Neural progenitor cell (in vitro differentiated cells): ENCODE results near the gene PDAP1.

Experiments
- EZH2 ChIP-seq: fragments of 200-600 bp; sonication (generic); IDR thresholded peaks from 2 replicates; pipeline ENCODE4 v1.6.1; 2017; ENCODE audit warnings: antibody characterized with exemption, mild to moderate bottlenecking, moderate library complexity
- TF ChIP-seq, protein P1 (sequence below): fragments of 200-600 bp; sonication (generic); IDR thresholded peaks from 2 replicates; pipeline ENCODE4 v1.5.1; 2017; ENCODE audit warnings: antibody characterized with exemption, mild to moderate bottlenecking

DNA sequence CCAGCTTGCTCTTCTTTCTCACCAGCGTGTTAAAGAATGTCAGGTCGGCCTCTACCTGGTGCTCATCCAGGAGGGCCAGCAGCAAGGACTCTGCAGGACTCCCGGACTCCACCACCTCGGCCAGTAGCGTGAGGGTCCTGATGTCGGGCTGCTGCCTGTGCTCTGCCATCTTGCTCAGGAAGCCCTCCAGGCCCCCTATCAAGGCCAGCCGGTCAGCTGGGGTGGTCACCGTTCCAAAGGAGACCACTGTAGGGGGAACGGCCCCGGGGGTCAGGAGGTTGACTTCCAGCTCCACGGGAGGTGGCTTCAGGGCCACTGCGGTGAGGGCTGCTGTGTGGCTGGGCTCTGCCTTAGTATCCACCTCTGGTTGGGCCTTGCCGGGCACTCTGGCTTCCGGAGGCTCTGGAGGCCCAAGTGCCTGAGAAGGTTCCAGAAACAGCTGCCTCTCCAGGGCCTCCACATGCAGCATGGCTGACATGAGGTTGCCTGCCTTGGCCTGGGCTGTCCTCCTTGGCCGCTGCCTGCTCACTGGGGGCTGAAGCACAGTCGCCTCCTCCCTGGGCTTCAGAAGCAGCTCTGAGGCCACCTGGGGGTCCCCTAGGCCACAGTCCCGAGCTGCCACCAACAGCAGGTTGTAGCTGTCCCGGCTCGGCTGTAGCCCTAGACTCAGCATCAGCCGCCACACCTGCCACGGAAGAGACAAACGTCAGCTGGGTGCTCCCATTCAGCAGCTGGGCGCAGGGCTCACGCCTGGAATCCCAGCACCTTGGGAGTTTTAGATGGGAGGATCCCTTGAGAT lies 16.7 kb upstream of the PDAP1 start:
- TF ChIP-seq, protein P1, sequence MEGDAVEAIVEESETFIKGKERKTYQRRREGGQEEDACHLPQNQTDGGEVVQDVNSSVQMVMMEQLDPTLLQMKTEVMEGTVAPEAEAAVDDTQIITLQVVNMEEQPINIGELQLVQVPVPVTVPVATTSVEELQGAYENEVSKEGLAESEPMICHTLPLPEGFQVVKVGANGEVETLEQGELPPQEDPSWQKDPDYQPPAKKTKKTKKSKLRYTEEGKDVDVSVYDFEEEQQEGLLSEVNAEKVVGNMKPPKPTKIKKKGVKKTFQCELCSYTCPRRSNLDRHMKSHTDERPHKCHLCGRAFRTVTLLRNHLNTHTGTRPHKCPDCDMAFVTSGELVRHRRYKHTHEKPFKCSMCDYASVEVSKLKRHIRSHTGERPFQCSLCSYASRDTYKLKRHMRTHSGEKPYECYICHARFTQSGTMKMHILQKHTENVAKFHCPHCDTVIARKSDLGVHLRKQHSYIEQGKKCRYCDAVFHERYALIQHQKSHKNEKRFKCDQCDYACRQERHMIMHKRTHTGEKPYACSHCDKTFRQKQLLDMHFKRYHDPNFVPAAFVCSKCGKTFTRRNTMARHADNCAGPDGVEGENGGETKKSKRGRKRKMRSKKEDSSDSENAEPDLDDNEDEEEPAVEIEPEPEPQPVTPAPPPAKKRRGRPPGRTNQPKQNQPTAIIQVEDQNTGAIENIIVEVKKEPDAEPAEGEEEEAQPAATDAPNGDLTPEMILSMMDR = no peak
- no peak for TF ChIP-seq EZH2
